HEK293 (cell line): ENCODE results near the gene SELENOM.

Experiments
- CTCF ChIA-PET: fragments of 350-600 bp; formaldehyde crosslinking; extraction: SDS; loops from one replicate; lab custom pipeline; 2021; ENCODE audit warnings: antibody characterized with exemption; lab: Yijun Ruan, JAX
- POLR2A ChIA-PET: fragments of 300-600 bp; formaldehyde crosslinking; extraction: SDS; loops from one replicate; lab custom pipeline; 2020; ENCODE audit warnings: antibody characterized with exemption, inconsistent platforms; lab: Yijun Ruan, JAX
- H3K27ac ChIP-seq: fragments of 200-500 bp; sonication (Bioruptor generic); 2 replicates; pipeline ENCODE4 v1.5.1; 2014; ENCODE audit warnings: low read depth, low read length, control low read depth, inconsistent platforms; ENCODE audit errors: extremely low read depth
- H3K36me3 ChIP-seq, 2 experiments: fragments of 200-500 bp in 1 of 2; sonication (Bioruptor generic) in 1 of 2; 1 replicate in 1 of 2; 2 replicates in 1 of 2; pipeline ENCODE4 v1.5.1; 2014 to 2017; ENCODE audit warnings: inconsistent platforms in 2 of 2, low read length in 2 of 2; ENCODE audit not compliant: control insufficient read depth in 2 of 2, insufficient read depth in 1 of 2
- H3K4me1 ChIP-seq: fragments of 200-500 bp; sonication (Bioruptor generic); 2 replicates; pipeline ENCODE4 v1.5.1; 2014; ENCODE audit warnings: mild to moderate bottlenecking, low read length, inconsistent platforms; ENCODE audit not compliant: control insufficient read depth, insufficient read depth
- H3K4me3 ChIP-seq: 2 replicates; pipeline ENCODE4 v1.5.1; 2011; ENCODE audit warnings: low read depth, mild to moderate bottlenecking, control low read depth, low read length, moderate library complexity
- H3K9me3 ChIP-seq: fragments of 200-500 bp; sonication (Bioruptor generic); 2 replicates; pipeline ENCODE4 v1.5.1; 2014; ENCODE audit warnings: low read depth, low read length, inconsistent platforms; ENCODE audit not compliant: control insufficient read depth, insufficient read depth
- EGR2 ChIP-seq: fragments of 450-650 bp; formaldehyde crosslinking; IDR thresholded peaks from 2 replicates; pipeline ENCODE4 v1.5.1; 2016; ENCODE audit warnings: low read depth, missing biosample characterization, missing genetic modification characterization
- GFI1B ChIP-seq: fragments of 450-650 bp; formaldehyde crosslinking; IDR thresholded peaks from 2 replicates; pipeline ENCODE4 v1.5.1; 2016; ENCODE audit warnings: missing biosample characterization, missing genetic modification characterization
- IKZF3 ChIP-seq: fragments of 450-650 bp; IDR thresholded peaks from 2 replicates; pipeline ENCODE4 v1.5.0; 2018; ENCODE audit warnings: missing biosample characterization, mild to moderate bottlenecking, missing genetic modification characterization, moderate library complexity
- KLF1 ChIP-seq: fragments of 450-650 bp; formaldehyde crosslinking; IDR thresholded peaks from 2 replicates; pipeline ENCODE4 v1.5.1; 2016; ENCODE audit warnings: missing biosample characterization, missing genetic modification characterization
- SP2 ChIP-seq: fragments of 450-650 bp; formaldehyde crosslinking; IDR thresholded peaks from 2 replicates; pipeline ENCODE4 v1.5.1; 2016; ENCODE audit warnings: missing biosample characterization, missing genetic modification characterization
- ZBTB17 ChIP-seq: fragments of 450-650 bp; formaldehyde crosslinking; IDR thresholded peaks from 2 replicates; pipeline ENCODE4 v1.5.1; 2016; ENCODE audit warnings: missing biosample characterization, missing genetic modification characterization
- ZBTB7A ChIP-seq: fragments of 450-650 bp; formaldehyde crosslinking; IDR thresholded peaks from 2 replicates; pipeline ENCODE4 v1.5.1; 2016; ENCODE audit warnings: low read depth, missing biosample characterization, missing genetic modification characterization
- ZFHX2 ChIP-seq: fragments of 450-650 bp; formaldehyde crosslinking; conservative IDR thresholded peaks from 2 replicates; pipeline ENCODE4 v1.5.1; 2016; ENCODE audit warnings: missing biosample characterization, missing genetic modification characterization
- ZFP37 ChIP-seq: fragments of 450-650 bp; formaldehyde crosslinking; IDR thresholded peaks from 2 replicates; pipeline ENCODE4 v1.5.1; 2016; ENCODE audit warnings: missing biosample characterization, missing genetic modification characterization
- ZNF114 ChIP-seq: fragments of 450-650 bp; formaldehyde crosslinking; IDR thresholded peaks from 2 replicates; pipeline ENCODE4 v1.5.0; 2017; ENCODE audit warnings: missing biosample characterization, missing genetic modification characterization
- ZNF133 ChIP-seq: fragments of 450-650 bp; formaldehyde crosslinking; IDR thresholded peaks from 2 replicates; pipeline ENCODE4 v1.5.1; 2016; ENCODE audit warnings: missing biosample characterization, missing genetic modification characterization
- ZNF138 ChIP-seq: fragments of 450-650 bp; formaldehyde crosslinking; IDR thresholded peaks from 2 replicates; pipeline ENCODE4 v1.5.1; 2016; ENCODE audit warnings: missing biosample characterization, missing genetic modification characterization, borderline replicate concordance
- ZNF140 ChIP-seq: fragments of 450-650 bp; formaldehyde crosslinking; IDR thresholded peaks from 2 replicates; pipeline ENCODE4 v1.5.1; 2016; ENCODE audit warnings: missing biosample characterization, missing genetic modification characterization
- ZNF211 ChIP-seq: fragments of 450-650 bp; formaldehyde crosslinking; IDR thresholded peaks from 2 replicates; pipeline ENCODE4 v1.5.1; 2016; ENCODE audit warnings: low read depth, missing biosample characterization, missing genetic modification characterization
- ZNF302 ChIP-seq: fragments of 450-650 bp; formaldehyde crosslinking; IDR thresholded peaks from 2 replicates; pipeline ENCODE4 v1.5.1; 2016; ENCODE audit warnings: missing biosample characterization, missing genetic modification characterization, low read depth
- ZNF404 ChIP-seq: fragments of 450-650 bp; formaldehyde crosslinking; IDR thresholded peaks from 2 replicates; pipeline ENCODE4 v1.5.1; 2017; ENCODE audit warnings: missing biosample characterization, missing genetic modification characterization
- ZNF501 ChIP-seq: fragments of 450-650 bp; formaldehyde crosslinking; IDR thresholded peaks from 2 replicates; pipeline ENCODE4 v1.5.1; 2016; ENCODE audit warnings: missing biosample characterization, missing genetic modification characterization
- ZNF514 ChIP-seq: fragments of 450-650 bp; formaldehyde crosslinking; IDR thresholded peaks from 2 replicates; pipeline ENCODE4 v1.5.1; 2016; ENCODE audit warnings: missing biosample characterization, missing genetic modification characterization
- ZNF529 ChIP-seq: fragments of 450-650 bp; formaldehyde crosslinking; IDR thresholded peaks from 2 replicates; pipeline ENCODE4 v1.5.1; 2017; ENCODE audit warnings: missing genetic modification characterization, missing biosample characterization; ENCODE audit not compliant: insufficient replicate concordance
- ZNF623 ChIP-seq: fragments of 450-650 bp; formaldehyde crosslinking; IDR thresholded peaks from 2 replicates; pipeline ENCODE4 v1.5.1; 2016; ENCODE audit warnings: missing biosample characterization, missing genetic modification characterization
- ZNF664 ChIP-seq: fragments of 450-650 bp; formaldehyde crosslinking; IDR thresholded peaks from 2 replicates; pipeline ENCODE4 v1.5.1; 2016; ENCODE audit warnings: missing biosample characterization, missing genetic modification characterization
- ZNF707 ChIP-seq: fragments of 450-650 bp; formaldehyde crosslinking; IDR thresholded peaks from 2 replicates; pipeline ENCODE4 v1.5.1; 2016; ENCODE audit warnings: missing biosample characterization, missing genetic modification characterization
- ZNF76 ChIP-seq: fragments of 450-650 bp; formaldehyde crosslinking; IDR thresholded peaks from 2 replicates; pipeline ENCODE4; 2016; ENCODE audit warnings: low read depth, missing biosample characterization, missing genetic modification characterization, borderline replicate concordance
- ZNF837 ChIP-seq: fragments of 450-650 bp; formaldehyde crosslinking; IDR thresholded peaks from 2 replicates; pipeline ENCODE4 v1.5.1; 2016; ENCODE audit warnings: missing biosample characterization, missing genetic modification characterization
- TF ChIP-seq, protein P1 (sequence below): fragments of 450-650 bp; formaldehyde crosslinking; IDR thresholded peaks from 2 replicates; pipeline ENCODE4 v1.5.1; 2016; ENCODE audit warnings: missing biosample characterization, missing genetic modification characterization
- TF ChIP-seq, protein P2 (sequence below): fragments of 450-650 bp; formaldehyde crosslinking; IDR thresholded peaks from 2 replicates; pipeline ENCODE4 v1.5.1; 2016; ENCODE audit warnings: missing biosample characterization, missing genetic modification characterization
- TF ChIP-seq, protein P3 (sequence below): fragments of 450-650 bp; formaldehyde crosslinking; IDR thresholded peaks from 2 replicates; pipeline ENCODE4 v1.5.1; 2016; ENCODE audit warnings: missing biosample characterization, missing genetic modification characterization
- TF ChIP-seq, protein P4 (sequence below): fragments of 450-650 bp; formaldehyde crosslinking; IDR thresholded peaks from 2 replicates; pipeline ENCODE4 v1.5.1; 2017; ENCODE audit warnings: missing biosample characterization, missing genetic modification characterization

Gene SELENOM

DNA sequence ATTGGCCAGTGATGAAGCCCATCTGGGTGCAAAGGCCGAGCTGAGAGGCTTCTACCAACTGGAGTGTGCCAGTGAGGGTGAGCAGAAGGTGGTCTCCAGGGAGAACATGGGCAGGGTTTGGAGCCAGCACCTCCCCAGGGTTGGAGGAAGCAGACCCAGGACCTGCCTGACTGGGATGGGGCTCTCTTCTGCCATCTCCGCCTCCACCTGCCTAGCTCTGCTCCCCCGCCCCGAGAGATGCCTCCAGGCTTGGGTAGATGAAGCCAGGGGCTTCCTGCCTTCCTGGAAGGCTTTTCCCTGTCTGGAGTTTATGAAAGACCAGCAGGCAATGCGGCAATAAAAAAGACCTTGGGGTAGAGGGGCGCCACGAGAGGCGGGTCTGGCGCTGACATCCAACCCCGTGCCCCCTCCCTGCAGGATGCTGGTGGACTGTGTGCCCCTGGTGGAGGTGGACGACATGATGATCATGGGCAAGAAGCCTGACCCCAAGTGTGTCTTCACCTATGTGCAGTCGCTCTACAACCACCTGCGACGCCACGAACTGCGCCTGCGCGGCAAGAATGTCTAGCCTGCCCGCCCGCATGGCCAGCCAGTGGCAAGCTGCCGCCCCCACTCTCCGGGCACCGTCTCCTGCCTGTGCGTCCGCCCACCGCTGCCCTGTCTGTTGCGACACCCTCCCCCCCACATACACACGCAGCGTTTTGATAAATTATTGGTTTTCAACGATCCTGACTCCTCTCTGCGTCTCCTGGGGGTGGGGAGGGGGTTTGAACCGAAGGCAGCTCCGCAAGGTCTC is 3.3 kb downstream of the SELENOM start:
- ChIA-PET POLR2A (no interaction called here), CTCF (interaction anchor here (0.5 kb wide), 1 partner anchor 44 kb away, joined by 4 read pairs; no protein-coding TSS in a partner anchor)
- Histone ChIP-seq H3K4me1 (peaks cover 4% of the 10 kb centered on the region; the same call in 1 of the 2 replicates), H3K27ac (no peak overlapping the region), H3K36me3 (peaks cover 0 to 36% of the 10 kb centered on the region in 2 experiments; a peak in 1 of 3 replicates), H3K4me3 (no peak overlapping the region), H3K9me3 (no peaks in the 10 kb centered on the region)
- TF ChIP-seq ZNF211 (no peak), EGR2 (tag by site-specific recombination) (peak; percentile 19; the same call in 1 of the 2 replicates), IKZF3 (no peak), ZNF501 (no peak), ZNF133 (tag by site-specific recombination) (no peak), ZFHX2 (tag by site-specific recombination) (0 out of 2 replicates have a peak, but pooled peaks have one; percentile 5), ZBTB17 (tag by site-specific recombination) (0 out of 2 replicates have a peak, but pooled peaks have one; percentile 12), ZBTB7A (tag by site-specific recombination) (no peak), SP2 (no peak), ZNF514 (tag by site-specific recombination) (no peak), ZNF302 (tag by site-specific recombination) (no peak), ZNF404 (no peak)
- TF ChIP-seq, protein P1, sequence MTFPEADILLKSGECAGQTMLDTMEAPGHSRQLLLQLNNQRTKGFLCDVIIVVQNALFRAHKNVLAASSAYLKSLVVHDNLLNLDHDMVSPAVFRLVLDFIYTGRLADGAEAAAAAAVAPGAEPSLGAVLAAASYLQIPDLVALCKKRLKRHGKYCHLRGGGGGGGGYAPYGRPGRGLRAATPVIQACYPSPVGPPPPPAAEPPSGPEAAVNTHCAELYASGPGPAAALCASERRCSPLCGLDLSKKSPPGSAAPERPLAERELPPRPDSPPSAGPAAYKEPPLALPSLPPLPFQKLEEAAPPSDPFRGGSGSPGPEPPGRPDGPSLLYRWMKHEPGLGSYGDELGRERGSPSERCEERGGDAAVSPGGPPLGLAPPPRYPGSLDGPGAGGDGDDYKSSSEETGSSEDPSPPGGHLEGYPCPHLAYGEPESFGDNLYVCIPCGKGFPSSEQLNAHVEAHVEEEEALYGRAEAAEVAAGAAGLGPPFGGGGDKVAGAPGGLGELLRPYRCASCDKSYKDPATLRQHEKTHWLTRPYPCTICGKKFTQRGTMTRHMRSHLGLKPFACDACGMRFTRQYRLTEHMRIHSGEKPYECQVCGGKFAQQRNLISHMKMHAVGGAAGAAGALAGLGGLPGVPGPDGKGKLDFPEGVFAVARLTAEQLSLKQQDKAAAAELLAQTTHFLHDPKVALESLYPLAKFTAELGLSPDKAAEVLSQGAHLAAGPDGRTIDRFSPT, result no peak
- TF ChIP-seq, protein P2, sequence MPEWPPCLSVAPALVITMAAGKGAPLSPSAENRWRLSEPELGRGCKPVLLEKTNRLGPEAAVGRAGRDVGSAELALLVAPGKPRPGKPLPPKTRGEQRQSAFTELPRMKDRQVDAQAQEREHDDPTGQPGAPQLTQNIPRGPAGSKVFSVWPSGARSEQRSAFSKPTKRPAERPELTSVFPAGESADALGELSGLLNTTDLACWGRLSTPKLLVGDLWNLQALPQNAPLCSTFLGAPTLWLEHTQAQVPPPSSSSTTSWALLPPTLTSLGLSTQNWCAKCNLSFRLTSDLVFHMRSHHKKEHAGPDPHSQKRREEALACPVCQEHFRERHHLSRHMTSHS, result no peak

DNA sequence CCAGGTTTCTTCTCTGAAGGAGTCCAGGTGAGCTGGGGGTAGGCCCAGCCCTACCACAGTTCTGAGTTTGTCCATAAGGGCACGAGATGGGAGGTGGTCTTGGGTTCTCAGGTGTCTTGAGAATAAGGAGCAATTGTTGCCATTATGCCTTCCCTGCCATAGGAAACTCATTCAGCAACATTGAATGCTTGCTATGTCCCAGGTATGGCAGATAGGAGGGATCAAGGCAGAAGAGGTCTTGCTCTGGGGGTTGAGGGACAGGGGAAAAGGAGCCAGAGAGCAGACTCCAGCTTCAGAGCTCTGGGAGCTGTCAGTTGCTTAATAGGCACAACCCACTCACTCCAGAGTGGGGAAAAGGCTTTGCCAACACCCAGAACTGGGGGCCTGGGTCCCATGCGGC is 4.3 kb downstream of the SELENOM start:
- no peaks in the 10 kb centered on the region for H3K9me3 ChIP-seq
- no peak overlapping the region for H3K4me3 ChIP-seq
- CTCF ChIA-PET, result interaction anchor here (0.6 kb wide), 1 partner anchor 917 kb away, joined by 3 read pairs; no protein-coding TSS in a partner anchor
- peaks cover 0 to 39% of the 10 kb centered on the region in 2 experiments; a peak in 1 of 3 replicates for H3K36me3 ChIP-seq
- H3K4me1 ChIP-seq, result peaks cover 4% of the 10 kb centered on the region; the same call in 1 of the 2 replicates
- TF ChIP-seq ZNF664 (tag by site-specific recombination) (no peak), ZFP37 (no peak), ZNF140 (tag by site-specific recombination) (no peak), ZNF623 (tag by site-specific recombination) (no peak), GFI1B (tag by site-specific recombination) (no peak), ZNF501 (no peak), ZNF837 (tag by site-specific recombination) (no peak), ZNF114 (tag by site-specific recombination) (no peak), ZNF529 (tag by site-specific recombination) (no peak), ZNF138 (tag by site-specific recombination) (no peak), ZNF76 (tag by site-specific recombination) (no peak), ZNF707 (tag by site-specific recombination) (no peak), KLF1 (no peak)
- TF ChIP-seq, protein P3, sequence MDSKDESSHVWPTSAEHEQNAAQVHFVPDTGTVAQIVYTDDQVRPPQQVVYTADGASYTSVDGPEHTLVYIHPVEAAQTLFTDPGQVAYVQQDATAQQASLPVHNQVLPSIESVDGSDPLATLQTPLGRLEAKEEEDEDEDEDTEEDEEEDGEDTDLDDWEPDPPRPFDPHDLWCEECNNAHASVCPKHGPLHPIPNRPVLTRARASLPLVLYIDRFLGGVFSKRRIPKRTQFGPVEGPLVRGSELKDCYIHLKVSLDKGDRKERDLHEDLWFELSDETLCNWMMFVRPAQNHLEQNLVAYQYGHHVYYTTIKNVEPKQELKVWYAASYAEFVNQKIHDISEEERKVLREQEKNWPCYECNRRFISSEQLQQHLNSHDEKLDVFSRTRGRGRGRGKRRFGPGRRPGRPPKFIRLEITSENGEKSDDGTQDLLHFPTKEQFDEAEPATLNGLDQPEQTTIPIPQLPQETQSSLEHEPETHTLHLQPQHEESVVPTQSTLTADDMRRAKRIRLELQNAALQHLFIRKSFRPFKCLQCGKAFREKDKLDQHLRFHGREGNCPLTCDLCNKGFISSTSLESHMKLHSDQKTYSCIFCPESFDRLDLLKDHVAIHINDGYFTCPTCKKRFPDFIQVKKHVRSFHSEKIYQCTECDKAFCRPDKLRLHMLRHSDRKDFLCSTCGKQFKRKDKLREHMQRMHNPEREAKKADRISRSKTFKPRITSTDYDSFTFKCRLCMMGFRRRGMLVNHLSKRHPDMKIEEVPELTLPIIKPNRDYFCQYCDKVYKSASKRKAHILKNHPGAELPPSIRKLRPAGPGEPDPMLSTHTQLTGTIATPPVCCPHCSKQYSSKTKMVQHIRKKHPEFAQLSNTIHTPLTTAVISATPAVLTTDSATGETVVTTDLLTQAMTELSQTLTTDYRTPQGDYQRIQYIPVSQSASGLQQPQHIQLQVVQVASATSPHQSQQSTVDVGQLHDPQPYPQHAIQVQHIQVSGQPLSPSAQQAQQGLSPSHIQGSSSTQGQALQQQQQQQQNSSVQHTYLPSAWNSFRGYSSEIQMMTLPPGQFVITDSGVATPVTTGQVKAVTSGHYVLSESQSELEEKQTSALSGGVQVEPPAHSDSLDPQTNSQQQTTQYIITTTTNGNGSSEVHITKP (tag by site-specific recombination), result no peak
- TF ChIP-seq, protein P4, sequence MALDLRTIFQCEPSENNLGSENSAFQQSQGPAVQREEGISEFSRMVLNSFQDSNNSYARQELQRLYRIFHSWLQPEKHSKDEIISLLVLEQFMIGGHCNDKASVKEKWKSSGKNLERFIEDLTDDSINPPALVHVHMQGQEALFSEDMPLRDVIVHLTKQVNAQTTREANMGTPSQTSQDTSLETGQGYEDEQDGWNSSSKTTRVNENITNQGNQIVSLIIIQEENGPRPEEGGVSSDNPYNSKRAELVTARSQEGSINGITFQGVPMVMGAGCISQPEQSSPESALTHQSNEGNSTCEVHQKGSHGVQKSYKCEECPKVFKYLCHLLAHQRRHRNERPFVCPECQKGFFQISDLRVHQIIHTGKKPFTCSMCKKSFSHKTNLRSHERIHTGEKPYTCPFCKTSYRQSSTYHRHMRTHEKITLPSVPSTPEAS (tag by site-specific recombination), result no peak
- POLR2A ChIA-PET, result no interaction called here
- H3K27ac ChIP-seq, result no peak overlapping the region
